ENCODE data around the gene MED16. TPM values are rescaled to one million over a fixed set of nuclear protein-coding genes. Genes with fewer than 3 reads are reported as not detected.
A peak's percentile ranks its signal among the peaks of the same experiment; 100 is the strongest.

Gene MED16
- total and polyA plus RNA-seq, 2 of the 4 experiments (the other 2 are of a cell fraction): 8.1 to 40.2 TPM

DNA sequence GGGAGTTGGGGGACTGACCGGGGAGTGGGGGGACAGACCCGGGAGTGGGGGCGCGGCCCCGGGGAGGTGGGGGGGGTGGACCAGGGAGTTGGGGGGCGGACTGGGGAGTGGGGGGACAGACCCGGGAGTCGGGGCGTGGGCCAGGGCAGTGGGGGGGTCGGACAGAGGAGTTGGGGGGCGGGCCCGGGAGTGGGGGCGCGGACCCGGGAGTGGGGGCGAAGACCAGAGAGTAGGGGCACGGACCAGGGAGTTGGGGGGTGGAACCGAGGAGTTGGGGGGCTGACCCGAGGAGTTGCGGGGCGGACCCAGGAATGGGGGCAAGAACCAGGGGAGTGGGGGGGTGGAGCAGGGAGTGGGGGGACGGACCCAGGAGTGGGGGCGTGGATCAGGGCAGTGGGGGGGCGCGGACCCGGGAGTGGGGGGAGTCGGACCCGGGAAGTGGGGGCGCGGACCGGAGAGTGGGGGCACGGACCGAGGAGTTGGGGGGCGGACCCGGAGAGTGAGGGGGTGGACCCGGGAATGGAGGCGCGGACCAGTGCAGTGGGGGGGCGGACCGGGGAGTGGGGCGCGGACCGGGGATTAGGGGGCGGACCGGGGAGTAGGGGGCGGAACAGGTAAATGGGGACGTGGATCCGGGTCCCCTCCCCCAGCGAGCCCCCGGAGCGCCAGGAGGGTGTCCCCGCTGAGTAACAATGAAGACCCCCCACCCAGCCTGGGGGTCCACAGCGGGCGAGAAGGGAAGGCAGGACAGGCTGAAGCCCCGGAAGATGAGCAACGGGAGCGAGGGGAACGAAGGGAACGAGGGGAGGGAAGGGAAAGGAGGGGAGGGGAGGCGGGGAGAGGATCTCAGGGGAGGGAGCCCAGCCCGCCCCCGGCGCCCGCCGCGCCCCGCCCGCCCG is 19.4 kb upstream of the MED16 start:
- Histone ChIP-seq H3K9ac (ENCODE audit: low read depth, low read length) (peak overlapping the region; percentile 100), H2AK5ac (ENCODE audit: low read depth, low read length) (peak overlapping the region; percentile 94), H2AFZ (replicated peaks; ENCODE audit: low read length, poor library complexity) (peak overlapping the region; percentile 90), H3K4ac (ENCODE audit: low read depth, low read length) (peak overlapping the region; percentile 86), H4K91ac (ENCODE audit: insufficient read depth, low read depth, low read length) (peak overlapping the region; percentile 66; the same call in 1 of the 2 replicates), H3K4me1 (ENCODE audit: control insufficient read depth, insufficient read depth, low read length) (peaks cover 8% of the 10 kb centered on the region), H3K14ac (replicated peaks; ENCODE audit: low read depth, low read length) (peak overlapping the region; percentile 85; the same call in 1 of the 2 replicates), H2BK20ac (ENCODE audit: low read depth, low read length) (no peak overlapping the region), H3K9me3 (ENCODE audit: control insufficient read depth, insufficient read depth, low read length) (no peaks in the 10 kb centered on the region), H3K4me3 (ENCODE audit: insufficient read depth, low read depth, low read length) (peak overlapping the region; percentile 100), H3K36me3 (ENCODE audit: control insufficient read depth, insufficient read depth, low read length) (0 out of 2 replicates have a peak, but pooled peaks cover 1% of the 10 kb centered on the region), H3K27me3 (ENCODE audit: control insufficient read depth, insufficient read depth, low read length) (peaks cover 4% of the 10 kb centered on the region), H4K5ac (ENCODE audit: low read depth, low read length) (peak overlapping the region; percentile 86; the same call in 1 of the 2 replicates), H3K9me1 (ENCODE audit: insufficient read depth, low read length) (no peaks in the 10 kb centered on the region), H3K23ac (ENCODE audit: low read depth, low read length) (no peak overlapping the region), H3K27ac (ENCODE audit: insufficient read depth, low read length) (peak overlapping the region; percentile 98), H3K79me1 (ENCODE audit: low read depth in 1 of 2, low read length in 2 of 2) (peaks cover 4 to 40% of the 10 kb centered on the region in 2 experiments; a peak in 3 of 4 replicates), H3K4me2 (ENCODE audit: low read depth, low read length) (peak overlapping the region; percentile 86), H2AK9ac (replicated peaks; ENCODE audit: low read depth, low read length, poor library complexity) (peak overlapping the region; percentile 90), H2BK5ac (ENCODE audit: low read depth, low read length, poor library complexity, severe bottlenecking) (peak overlapping the region; percentile 84), H3K18ac (ENCODE audit: low read depth, low read length) (peak overlapping the region; percentile 93), H2BK15ac (ENCODE audit: low read depth, low read length) (no peak overlapping the region), H4K20me1 (ENCODE audit: insufficient read depth, low read length) (peaks cover 33% of the 10 kb centered on the region), H2BK120ac (ENCODE audit: low read depth, low read length) (no peak overlapping the region), H3K56ac (ENCODE audit: extremely low read depth, insufficient read depth, low read length) (no peak overlapping the region; the same call in 1 of the 2 replicates), H4K8ac (ENCODE audit: low read depth in 2 of 2, low read length in 2 of 2) (peak overlapping the region; percentile 47 to 88; a peak in 3 of 4 replicates)
- in situ Hi-C loops (cut with MboI; ENCODE audit: low sequenced_read_pairs) (no loop called here), intact Hi-C loops (cut with micrococcal nuclease) (loop anchor here (5.0 kb wide), 2 partner anchors 45 to 250 kb away; partner anchors contain the start of gene RNF126), dilution Hi-C loops (cut with HindIII; ENCODE audit: low sequenced_read_pairs, unreplicated experiment) (no loop called here)
- WGBS, 2 experiments (ENCODE audit: extremely low coverage in 2 of 2, insufficient read length in 1 of 2): no CpG with 5 or more reads among the region's 69 CpGs
- ChIA-PET CTCF (no interaction called here), POLR2A (ENCODE audit: unreplicated experiment) (no interaction called here)
- ATAC-seq (ENCODE audit: low read depth) (peak; percentile 55), DNase-seq (no peak)
- BruUV-seq (replicated peaks): no TSS peak
- TF ChIP-seq MAFK (IDR thresholded peaks at IDR 0.05; ENCODE audit: low read depth, low read length) (no peak), SMC3 (IDR thresholded peaks at IDR 0.05; ENCODE audit: low read depth, low read length) (no peak), MAZ (IDR thresholded peaks at IDR 0.05; ENCODE audit: borderline replicate concordance, low read depth, low read length) (no peak; the same call in 1 of the 2 replicates), FOS (IDR thresholded peaks at IDR 0.05; ENCODE audit: low read depth, low read length) (no peak), MXI1 (IDR thresholded peaks at IDR 0.05; ENCODE audit: borderline replicate concordance, low read depth, low read length) (no peak; the same call in 1 of the 2 replicates), BHLHE40 (IDR thresholded peaks at IDR 0.05; ENCODE audit: low read depth, low read length) (no peak), CEBPB (IDR thresholded peaks at IDR 0.05; ENCODE audit: low read depth, low read length) (no peak), RFX5 (IDR thresholded peaks at IDR 0.05; ENCODE audit: low read depth, low read length) (no peak), CHD1 (IDR thresholded peaks at IDR 0.05; ENCODE audit: low read depth, low read length) (no peak), NFE2L2 (IDR thresholded peaks at IDR 0.05; ENCODE audit: low read depth, low read length) (no peak), RAD21 (IDR thresholded peaks at IDR 0.05; ENCODE audit: low read length) (no peak), RCOR1 (IDR thresholded peaks at IDR 0.05; ENCODE audit: insufficient replicate concordance, low read length) (no peak), POLR2A (IDR thresholded peaks at IDR 0.05; ENCODE audit: low read depth, low read length) (no peak)
- TF ChIP-seq, protein P1, sequence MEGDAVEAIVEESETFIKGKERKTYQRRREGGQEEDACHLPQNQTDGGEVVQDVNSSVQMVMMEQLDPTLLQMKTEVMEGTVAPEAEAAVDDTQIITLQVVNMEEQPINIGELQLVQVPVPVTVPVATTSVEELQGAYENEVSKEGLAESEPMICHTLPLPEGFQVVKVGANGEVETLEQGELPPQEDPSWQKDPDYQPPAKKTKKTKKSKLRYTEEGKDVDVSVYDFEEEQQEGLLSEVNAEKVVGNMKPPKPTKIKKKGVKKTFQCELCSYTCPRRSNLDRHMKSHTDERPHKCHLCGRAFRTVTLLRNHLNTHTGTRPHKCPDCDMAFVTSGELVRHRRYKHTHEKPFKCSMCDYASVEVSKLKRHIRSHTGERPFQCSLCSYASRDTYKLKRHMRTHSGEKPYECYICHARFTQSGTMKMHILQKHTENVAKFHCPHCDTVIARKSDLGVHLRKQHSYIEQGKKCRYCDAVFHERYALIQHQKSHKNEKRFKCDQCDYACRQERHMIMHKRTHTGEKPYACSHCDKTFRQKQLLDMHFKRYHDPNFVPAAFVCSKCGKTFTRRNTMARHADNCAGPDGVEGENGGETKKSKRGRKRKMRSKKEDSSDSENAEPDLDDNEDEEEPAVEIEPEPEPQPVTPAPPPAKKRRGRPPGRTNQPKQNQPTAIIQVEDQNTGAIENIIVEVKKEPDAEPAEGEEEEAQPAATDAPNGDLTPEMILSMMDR (conservative IDR thresholded peaks at IDR 0.05; ENCODE audit: low read depth, low read length): no peak
- TF ChIP-seq, protein P2, sequence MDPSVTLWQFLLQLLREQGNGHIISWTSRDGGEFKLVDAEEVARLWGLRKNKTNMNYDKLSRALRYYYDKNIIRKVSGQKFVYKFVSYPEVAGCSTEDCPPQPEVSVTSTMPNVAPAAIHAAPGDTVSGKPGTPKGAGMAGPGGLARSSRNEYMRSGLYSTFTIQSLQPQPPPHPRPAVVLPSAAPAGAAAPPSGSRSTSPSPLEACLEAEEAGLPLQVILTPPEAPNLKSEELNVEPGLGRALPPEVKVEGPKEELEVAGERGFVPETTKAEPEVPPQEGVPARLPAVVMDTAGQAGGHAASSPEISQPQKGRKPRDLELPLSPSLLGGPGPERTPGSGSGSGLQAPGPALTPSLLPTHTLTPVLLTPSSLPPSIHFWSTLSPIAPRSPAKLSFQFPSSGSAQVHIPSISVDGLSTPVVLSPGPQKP (IDR thresholded peaks at IDR 0.05; ENCODE audit: borderline replicate concordance, low read depth, low read length): no peak

All from IMR-90 (cell line).